ENCODE results near the gene IKZF4.
"Not testable (repeated sequence)": the region's sequence is repeated elsewhere in the genome, so short reads cannot be mapped to it uniquely, and the experiment has no call there.

IKZF4 gene

GRCh38 chr12:56040151-56040550, 19.3 kb downstream of the IKZF4 start:
- no peak for DNase-seq (ENCODE audit: low read depth)

- DNase-seq (ENCODE audit: low read depth), result no peak
Observed at GRCh38 chr12:56040963-56041551, 20.2 kb downstream of the IKZF4 start.

GRCh38 chr12:56041552-56042429, 20.9 kb downstream of the IKZF4 start, which contains the start of gene RPS26:
Gene RPS26, plus strand, starts transcription at chr12:56041918. Its CDS starts 249 bp downstream, at chr12:56042167.
- peak; percentile 94 for DNase-seq (ENCODE audit: low read depth)

- DNase-seq (ENCODE audit: low read depth), result not testable (repeated sequence)
Observed at GRCh38 chr12:56042430-56042813, 21.6 kb downstream of the IKZF4 start.

GRCh38 chr12:56042843-56043242, 22.0 kb downstream of the IKZF4 start:
- DNase-seq (ENCODE audit: low read depth), result no peak

- no peak for DNase-seq (ENCODE audit: low read depth)
Observed at GRCh38 chr12:56046027-56046780, 25.4 kb downstream of the IKZF4 start.

GRCh38 chr12:56053407-56053893, 32.6 kb downstream of the IKZF4 start:
- no peak for DNase-seq (ENCODE audit: low read depth)

- not testable (repeated sequence) for DNase-seq (ENCODE audit: low read depth)
Observed at GRCh38 chr12:56059964-56060363, 39.1 kb downstream of the IKZF4 start.

- DNase-seq (ENCODE audit: low read depth), result no peak
Observed at GRCh38 chr12:56061982-56062381, 41.1 kb downstream of the IKZF4 start.

- DNase-seq (ENCODE audit: low read depth), result no peak
Observed at GRCh38 chr12:56062996-56063395, 42.2 kb downstream of the IKZF4 start.

GRCh38 chr12:56071648-56072047, 50.8 kb downstream of the IKZF4 start:
- DNase-seq (ENCODE audit: low read depth), result no peak

GRCh38 chr12:56074396-56074795, 53.6 kb downstream of the IKZF4 start:
- DNase-seq (ENCODE audit: low read depth), result no peak

GRCh38 chr12:56077966-56078365, 57.1 kb downstream of the IKZF4 start:
- DNase-seq (ENCODE audit: low read depth), result not testable (repeated sequence)

GRCh38 chr12:56078427-56078826, 57.6 kb downstream of the IKZF4 start:
- no peak for DNase-seq (ENCODE audit: low read depth)

- DNase-seq (ENCODE audit: low read depth), result peak; percentile 23
Observed at GRCh38 chr12:56078931-56079722, 58.3 kb downstream of the IKZF4 start.

GRCh38 chr12:56079723-56080555, 59.1 kb downstream of the IKZF4 start, which contains the start of gene ERBB3:
Gene ERBB3, plus strand, starts transcription at chr12:56080165. Its CDS starts 136 bp downstream, at chr12:56080301.
- DNase-seq (ENCODE audit: low read depth), result peak; percentile 60

GRCh38 chr12:56080556-56081138, 59.8 kb downstream of the IKZF4 start:
- no peak for DNase-seq (ENCODE audit: low read depth)

GRCh38 chr12:56081393-56082347, 60.8 kb downstream of the IKZF4 start:
- DNase-seq (ENCODE audit: low read depth), result no peak

- DNase-seq (ENCODE audit: low read depth), result no peak
Observed at GRCh38 chr12:56082382-56082781, 61.5 kb downstream of the IKZF4 start.

Measured in T-helper 22 cell (primary cell).